Astrocyte (in vitro differentiated cells and primary cell): ENCODE results near the gene NDUFAB1.

Experiments
- EZH2 ChIP-seq: IDR thresholded peaks from 2 replicates; pipeline ENCODE4 v1.6.1; 2012; ENCODE audit warnings: mild to moderate bottlenecking, low read length, inconsistent platforms; ENCODE audit not compliant: insufficient read depth
- TF ChIP-seq, protein P1 (sequence below): IDR thresholded peaks from 2 replicates; pipeline ENCODE4 v1.5.1; 2011; ENCODE audit warnings: low read depth, mild to moderate bottlenecking, inconsistent platforms, low read length, moderate library complexity; ENCODE audit not compliant: insufficient read depth

DNA sequence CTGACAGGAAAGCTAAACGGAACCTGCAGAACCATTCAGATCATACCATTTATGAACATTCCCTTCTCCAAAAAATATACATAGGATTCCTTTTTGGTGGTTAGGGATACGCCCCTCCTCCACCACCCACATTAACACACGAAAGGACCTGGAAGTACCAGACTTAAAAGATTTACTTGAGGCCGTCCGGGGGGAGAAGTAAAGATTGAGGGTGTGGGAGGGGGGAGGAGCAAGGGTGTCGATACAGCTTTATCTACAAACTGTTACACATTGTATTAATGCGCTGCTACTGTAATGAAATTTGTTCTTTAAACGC is 44.5 kb upstream of the NDUFAB1 start:
- TF ChIP-seq, protein P1, sequence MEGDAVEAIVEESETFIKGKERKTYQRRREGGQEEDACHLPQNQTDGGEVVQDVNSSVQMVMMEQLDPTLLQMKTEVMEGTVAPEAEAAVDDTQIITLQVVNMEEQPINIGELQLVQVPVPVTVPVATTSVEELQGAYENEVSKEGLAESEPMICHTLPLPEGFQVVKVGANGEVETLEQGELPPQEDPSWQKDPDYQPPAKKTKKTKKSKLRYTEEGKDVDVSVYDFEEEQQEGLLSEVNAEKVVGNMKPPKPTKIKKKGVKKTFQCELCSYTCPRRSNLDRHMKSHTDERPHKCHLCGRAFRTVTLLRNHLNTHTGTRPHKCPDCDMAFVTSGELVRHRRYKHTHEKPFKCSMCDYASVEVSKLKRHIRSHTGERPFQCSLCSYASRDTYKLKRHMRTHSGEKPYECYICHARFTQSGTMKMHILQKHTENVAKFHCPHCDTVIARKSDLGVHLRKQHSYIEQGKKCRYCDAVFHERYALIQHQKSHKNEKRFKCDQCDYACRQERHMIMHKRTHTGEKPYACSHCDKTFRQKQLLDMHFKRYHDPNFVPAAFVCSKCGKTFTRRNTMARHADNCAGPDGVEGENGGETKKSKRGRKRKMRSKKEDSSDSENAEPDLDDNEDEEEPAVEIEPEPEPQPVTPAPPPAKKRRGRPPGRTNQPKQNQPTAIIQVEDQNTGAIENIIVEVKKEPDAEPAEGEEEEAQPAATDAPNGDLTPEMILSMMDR: no peak
- no peak for TF ChIP-seq EZH2
